Occipital lobe (tissue), 2 donors: Measurements from ENCODE around the gene NAMPT. TPM values are rescaled to one million over a fixed set of nuclear protein-coding genes. Genes with fewer than 3 reads are reported as not detected.
"Not testable (repeated sequence)": the region's sequence is repeated elsewhere in the genome, so short reads cannot be mapped to it uniquely, and the experiment has no call there.

ENCODE experiments used
- DNase-seq: peaks from one replicate; lab custom pipeline; 2025; lab: John Stamatoyannopoulos, UW
- total RNA-seq: library from RNA; depleted of rRNA; stranded (reverse); fragments of >200 nt; gene quantifications from one replicate; pipeline ENCODE4 v1.2.3, GENCODE V29; 2014

NAMPT gene
- total RNA-seq, 1 donor from 2014 or later, result 83.3 TPM

DNA sequence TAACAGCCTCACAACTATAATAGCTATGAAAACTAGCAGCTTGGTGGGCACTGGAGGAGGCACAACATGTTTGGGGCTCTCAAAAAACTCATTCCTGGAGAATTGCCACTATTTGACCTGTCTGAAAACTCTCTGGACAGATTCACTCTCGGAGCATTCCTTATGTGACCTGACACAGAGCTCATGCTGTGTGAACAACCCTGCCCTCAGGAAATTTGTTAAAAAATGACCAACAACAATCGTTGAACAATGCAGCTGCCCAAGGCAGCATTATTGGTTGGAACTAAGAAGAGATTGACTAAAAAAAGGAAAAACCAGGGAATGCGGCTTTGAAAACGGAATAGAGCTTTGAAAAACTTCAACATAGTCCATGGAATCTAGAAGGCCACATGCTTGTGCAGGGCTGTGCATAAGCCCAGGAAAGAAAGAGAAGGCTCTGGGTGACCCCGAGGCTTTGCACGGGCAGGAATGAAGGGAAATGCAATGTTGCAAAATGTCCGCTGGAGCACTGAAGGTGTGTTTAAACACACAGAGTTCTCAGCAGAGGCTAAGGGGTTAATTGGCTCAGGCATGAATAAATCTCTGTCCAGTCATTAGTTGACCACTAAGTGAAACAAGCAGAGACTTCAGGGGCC, 52.8 kb downstream of the NAMPT start:
- DNase-seq, result no peak

- DNase-seq, result no peak
These were observed 58.9 kb downstream of the NAMPT start for GRCh38 chr7:106225856-106226255.

DNA sequence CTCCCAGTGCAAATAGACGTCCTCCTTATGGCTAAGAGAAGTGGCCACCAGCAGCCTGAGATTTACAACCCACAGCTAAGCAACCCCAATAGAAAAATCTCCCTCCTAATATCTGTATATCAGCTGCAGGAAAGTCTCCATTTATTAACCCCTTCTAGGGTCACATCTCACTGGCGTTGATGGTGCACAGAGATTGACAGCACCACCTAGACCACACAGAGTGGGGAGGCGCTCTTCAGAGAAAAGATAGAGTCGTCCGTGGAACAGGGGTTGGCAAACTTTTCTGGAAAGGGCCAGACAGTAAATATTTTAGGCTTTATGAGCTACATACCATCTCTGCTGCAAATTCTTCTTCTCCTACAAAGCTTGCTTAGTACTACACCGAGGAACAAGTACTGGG, 60.0 kb downstream of the NAMPT start:
- no peak for DNase-seq

DNA sequence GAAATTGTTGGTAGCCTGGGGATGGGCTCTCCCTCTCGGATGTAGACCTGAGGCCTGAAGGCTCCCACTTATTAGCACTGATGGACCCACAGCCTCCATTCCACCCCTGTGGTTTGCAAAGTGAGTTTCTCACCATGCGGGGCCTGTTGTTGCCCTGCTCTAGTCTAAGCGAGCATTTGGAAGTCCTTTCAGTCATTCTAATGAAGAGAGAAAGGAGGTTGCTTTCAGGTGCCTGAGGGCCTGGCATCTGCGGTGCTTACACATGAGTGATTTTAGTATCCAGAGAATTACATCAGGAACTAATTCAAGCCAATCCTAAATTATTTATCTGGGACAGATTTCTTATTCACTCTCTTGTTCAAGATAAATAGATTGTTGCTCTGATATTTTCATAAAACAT, 61.6 kb downstream of the NAMPT start:
- no peak for DNase-seq

GRCh38 chr7:106222545-106222944, 62.2 kb downstream of the NAMPT start:
- no peak for DNase-seq

DNA sequence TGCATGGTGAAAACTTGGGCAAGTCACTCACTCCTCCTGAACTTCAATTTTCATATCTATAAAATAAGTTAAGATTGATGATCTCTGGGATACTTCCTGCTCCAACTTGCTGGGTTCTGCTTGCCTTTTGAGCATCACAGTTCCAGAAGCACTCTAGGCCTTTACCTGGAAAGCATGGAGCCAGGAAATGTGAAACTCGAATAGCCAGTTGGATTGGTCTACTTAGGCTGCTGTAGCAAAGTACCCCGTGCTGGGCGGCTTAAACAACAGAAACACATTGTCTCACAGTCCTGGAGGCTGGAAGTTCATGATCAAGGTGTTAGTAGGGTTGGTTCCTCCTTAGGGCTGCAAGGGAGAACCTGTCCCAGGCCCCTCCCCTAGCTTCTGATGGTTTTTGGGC, 64.5 kb downstream of the NAMPT start:
- DNase-seq, result no peak

DNA sequence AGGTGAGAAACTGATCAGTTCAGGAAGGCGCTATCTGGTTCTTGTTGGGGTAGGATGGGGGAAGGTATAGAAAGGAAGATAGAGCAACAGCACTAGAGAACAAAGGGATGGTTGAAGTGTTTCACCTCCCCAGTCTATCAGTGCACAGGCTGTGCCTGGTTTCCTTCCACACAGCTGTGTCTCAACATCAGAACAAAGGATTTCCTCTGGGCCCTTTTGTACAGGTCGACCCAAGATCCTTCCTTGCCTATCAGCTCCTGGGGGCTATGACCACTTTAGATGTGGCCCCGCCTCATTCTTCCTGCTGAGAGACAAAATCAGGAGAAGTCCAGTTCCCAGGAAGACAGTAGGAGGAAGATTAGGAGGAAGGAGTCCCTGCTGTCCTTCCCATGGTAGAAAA, 65.6 kb downstream of the NAMPT start:
- no peak for DNase-seq

GRCh38 chr7:106218546-106218945, 66.2 kb downstream of the NAMPT start:
- no peak for DNase-seq

GRCh38 chr7:106216923-106217542, 67.8 kb downstream of the NAMPT start:
- no peak for DNase-seq

DNA sequence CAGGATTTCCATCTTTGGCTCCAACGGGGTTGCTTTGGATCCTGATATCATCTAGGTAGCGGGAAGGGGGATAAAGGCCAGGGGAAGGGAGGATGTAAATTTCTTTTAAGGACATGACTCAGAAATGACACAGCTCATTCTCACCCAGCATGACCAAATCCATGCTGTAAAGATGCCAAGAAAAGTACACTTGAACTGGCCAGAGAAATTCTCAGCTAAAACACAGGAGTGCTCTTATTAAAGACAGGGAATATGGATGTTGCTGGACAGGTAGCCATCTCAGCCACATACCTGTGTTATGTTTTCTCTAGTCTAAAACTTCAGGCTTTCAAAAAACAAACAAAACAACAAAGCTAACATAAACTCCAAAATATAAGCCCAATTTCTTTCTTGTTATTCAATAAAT, 68.3 kb downstream of the NAMPT start:
- DNase-seq, result no peak

GRCh38 chr7:106215868-106216516, 68.8 kb downstream of the NAMPT start:
- no peak for DNase-seq

DNA sequence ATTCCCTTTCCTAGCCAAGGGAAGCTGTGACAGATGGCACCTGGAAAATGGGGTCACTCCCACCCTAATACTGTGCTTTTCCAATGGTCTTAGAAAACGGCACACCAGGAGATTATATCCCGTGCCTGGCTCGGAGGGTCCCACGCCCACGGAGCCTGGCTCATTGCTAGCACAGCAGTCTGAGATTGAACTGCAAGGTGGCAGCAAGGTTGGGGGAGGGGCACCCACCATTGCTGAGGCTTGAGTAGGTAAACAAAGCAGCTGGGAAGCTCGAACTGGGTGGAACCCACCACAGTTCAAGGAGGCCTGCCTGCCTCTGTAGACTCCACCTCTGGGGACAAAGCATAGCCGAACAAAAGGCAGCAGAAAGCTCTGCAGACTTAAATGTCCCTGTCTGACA, 75.8 kb downstream of the NAMPT start:
- not testable (repeated sequence) for DNase-seq

DNA sequence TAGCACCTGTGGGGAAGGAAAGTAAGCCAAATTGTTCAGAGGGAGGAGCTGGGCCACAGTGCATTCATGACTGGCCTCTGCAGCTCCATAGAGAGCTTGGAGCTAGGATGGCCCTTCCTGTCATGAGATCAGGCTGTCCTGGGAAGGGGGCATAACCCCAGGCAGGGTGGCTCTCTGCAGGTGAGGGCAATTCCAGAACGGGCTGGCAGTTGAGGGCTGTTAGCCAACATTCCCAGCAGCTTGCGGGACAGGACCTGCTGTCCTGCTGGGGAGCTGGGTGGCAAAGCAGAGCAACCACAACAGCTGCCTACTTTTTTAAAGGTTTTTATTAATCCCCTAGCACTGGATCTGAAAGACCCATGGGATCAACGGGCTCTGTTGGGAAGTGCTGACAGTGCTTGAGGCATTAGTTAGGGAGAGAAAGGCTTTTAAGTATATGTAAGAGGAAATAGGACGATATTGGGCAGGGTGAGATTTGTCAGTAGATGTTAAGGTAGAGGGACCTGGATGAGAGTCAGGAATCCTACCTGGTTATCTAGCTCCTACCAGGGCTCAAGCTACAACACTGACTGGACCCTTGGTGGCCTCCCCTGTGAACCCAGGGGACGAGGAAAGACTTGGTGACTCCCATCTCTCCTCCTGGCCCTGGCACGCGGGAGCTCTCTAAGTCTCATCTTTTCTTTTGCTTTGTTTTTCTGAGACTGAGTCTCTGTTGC, 77.8 kb downstream of the NAMPT start:
- DNase-seq, result no peak

DNA sequence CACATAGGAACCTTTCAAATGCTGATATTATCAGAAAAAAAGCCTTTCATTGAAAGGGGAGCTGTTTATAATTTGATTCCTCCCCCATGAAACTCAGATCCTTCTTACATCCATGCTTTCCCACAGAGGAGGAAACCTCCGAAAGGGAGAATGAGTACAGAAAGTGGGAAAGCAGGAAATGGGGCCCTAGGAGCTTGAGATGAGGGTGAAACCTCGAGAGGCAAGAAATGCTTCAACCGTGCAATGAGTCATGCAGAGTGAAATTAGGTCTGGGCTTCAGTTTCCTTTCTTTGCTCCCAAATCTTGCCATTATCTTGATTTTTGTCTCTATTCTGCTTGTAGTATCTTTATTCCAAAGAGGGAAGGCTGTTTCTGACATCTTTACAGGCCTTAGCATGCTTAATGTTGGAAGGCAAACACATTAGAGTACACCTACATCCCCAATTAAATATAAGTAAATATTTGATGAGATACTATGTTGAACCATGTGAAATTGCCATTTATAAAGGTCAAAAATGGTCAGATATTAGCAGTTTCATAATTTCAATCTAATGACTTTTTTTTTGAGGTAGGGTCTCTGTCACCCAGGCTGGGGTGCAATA, 79.1 kb downstream of the NAMPT start:
- no peak for DNase-seq

- DNase-seq, result no peak
These were observed 81.3 kb downstream of the NAMPT start for GRCh38 chr7:106203473-106203872.

- no peak for DNase-seq
These were observed 83.6 kb downstream of the NAMPT start for GRCh38 chr7:106201164-106201563.

GRCh38 chr7:106199813-106200364, 84.9 kb downstream of the NAMPT start:
- no peak for DNase-seq

GRCh38 chr7:106199024-106199423, 85.8 kb downstream of the NAMPT start:
- no peak for DNase-seq
